Fibroblast of skin of left quadriceps (primary cell): ENCODE results near the gene AFF4.
"Not testable (repeated sequence)": the region's sequence is repeated elsewhere in the genome, so short reads cannot be mapped to it uniquely, and the experiment has no call there.

ENCODE experiments used
- DNase-seq, 2 experiments: peaks; one replicate each; pipeline ENCODE4 v3.0.0-alpha.2; 2013; ENCODE audit warnings: low read depth in 2 of 2

AFF4 gene, protein sequence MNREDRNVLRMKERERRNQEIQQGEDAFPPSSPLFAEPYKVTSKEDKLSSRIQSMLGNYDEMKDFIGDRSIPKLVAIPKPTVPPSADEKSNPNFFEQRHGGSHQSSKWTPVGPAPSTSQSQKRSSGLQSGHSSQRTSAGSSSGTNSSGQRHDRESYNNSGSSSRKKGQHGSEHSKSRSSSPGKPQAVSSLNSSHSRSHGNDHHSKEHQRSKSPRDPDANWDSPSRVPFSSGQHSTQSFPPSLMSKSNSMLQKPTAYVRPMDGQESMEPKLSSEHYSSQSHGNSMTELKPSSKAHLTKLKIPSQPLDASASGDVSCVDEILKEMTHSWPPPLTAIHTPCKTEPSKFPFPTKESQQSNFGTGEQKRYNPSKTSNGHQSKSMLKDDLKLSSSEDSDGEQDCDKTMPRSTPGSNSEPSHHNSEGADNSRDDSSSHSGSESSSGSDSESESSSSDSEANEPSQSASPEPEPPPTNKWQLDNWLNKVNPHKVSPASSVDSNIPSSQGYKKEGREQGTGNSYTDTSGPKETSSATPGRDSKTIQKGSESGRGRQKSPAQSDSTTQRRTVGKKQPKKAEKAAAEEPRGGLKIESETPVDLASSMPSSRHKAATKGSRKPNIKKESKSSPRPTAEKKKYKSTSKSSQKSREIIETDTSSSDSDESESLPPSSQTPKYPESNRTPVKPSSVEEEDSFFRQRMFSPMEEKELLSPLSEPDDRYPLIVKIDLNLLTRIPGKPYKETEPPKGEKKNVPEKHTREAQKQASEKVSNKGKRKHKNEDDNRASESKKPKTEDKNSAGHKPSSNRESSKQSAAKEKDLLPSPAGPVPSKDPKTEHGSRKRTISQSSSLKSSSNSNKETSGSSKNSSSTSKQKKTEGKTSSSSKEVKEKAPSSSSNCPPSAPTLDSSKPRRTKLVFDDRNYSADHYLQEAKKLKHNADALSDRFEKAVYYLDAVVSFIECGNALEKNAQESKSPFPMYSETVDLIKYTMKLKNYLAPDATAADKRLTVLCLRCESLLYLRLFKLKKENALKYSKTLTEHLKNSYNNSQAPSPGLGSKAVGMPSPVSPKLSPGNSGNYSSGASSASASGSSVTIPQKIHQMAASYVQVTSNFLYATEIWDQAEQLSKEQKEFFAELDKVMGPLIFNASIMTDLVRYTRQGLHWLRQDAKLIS

DNA sequence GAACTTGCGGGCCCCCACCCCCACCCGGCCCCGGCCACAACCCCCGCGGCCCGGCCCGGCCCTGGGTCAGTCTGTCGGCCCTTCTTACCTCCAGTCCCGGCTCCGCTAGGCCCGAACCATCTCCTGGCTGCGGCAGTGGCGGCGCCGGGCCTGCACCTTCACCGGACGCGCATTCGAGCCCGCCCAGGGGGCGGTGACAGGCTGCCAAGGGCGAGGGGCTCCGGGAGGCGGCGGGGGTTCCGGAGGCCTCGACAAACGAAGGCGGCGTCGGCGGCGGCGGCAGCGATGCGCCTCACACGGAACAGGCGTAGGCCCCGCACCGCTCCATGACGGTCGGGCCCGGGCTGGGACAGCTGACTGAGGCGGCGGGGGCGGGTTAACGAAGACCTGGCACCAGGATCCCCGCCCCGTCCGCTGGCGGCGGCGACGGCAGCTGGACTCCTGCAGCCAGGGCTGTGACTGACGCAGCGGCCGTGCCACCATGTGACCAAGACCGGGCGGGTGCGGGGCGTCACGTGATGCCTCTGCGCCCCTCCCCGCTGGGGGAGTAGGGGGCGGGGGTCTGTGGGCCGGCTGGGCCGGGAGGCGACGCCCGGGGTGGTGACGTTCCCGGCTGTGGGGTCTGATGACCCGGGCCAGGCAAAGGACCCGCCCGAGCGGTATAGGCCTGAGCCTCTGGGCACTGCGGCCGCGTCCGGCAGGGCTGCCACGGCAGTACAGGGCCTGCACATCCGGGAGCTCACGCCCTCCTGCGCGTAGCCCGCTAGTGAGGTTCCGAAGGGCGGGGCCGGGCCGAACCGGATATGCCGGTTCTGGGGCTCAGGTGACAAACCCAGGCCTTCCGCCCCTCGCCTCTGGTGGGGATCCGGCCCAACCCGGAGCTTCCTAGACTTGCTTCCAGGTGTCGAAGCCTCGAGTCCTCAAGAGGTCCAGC is at the start of gene AFF4:
AFF4 (minus strand) TSS at position 464 of the 934 bp plus-strand sequence. CDS start 26,445 bp downstream, outside the sequence.
- peak; percentile 88 for DNase-seq

DNA sequence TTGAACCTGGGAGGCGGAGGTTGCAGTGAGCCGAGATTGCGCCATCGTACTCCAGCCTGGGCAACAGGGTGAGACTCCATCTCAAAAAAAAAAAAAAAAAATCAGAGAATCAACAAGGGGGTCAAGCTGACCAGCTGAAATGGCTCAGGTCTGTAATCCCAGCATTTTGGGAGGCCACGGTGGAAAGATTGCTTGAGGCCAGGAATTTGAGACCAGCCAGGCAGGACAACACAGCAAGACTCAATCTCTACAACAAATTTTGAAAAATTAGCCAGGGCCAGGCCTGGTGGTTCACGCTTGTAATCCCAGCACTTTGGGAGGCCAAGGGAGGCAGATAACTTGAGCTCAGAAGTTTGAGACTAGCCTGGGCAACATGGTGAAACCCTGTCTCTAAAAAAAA is 45.0 kb upstream of the AFF4 start:
- DNase-seq = not testable (repeated sequence)

DNA sequence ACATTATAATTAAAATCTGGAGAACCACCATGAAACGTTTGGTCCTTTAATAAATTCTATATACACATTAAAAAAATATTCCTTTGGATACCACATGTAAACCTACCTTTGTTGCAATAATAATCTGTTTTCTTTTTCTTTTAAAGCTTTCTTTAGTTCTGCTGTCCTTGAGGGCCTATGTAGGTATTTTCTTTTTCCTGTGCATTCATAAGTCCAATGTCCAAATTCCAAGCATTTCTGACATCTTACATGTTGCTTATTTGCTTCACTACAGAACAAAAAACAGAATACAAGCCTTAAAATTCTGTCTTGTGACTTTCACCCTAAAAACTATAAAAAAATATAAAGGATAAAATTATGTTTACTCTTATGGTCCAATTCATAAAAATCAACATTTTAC is 43.2 kb upstream of the AFF4 start:
- DNase-seq = no peak

DNA sequence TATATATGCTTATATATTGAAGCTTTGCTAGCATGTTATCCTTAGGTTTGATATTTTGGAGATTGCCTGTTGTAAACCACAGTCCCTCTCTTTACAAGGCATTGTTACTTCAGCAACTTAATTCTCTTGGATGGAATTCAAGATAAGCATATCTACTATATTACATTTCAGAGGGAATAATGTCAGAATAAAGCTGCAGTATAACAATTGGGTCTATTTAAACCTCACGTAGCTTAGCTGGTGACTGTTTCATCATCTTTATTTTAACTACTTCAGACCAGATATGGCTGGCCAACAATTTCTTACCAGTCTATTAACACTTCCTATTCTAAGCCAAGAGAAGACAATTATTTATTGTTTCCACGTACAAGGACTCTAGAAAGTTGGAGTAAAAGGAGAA is 35.8 kb upstream of the AFF4 start:
- DNase-seq = no peak

DNA sequence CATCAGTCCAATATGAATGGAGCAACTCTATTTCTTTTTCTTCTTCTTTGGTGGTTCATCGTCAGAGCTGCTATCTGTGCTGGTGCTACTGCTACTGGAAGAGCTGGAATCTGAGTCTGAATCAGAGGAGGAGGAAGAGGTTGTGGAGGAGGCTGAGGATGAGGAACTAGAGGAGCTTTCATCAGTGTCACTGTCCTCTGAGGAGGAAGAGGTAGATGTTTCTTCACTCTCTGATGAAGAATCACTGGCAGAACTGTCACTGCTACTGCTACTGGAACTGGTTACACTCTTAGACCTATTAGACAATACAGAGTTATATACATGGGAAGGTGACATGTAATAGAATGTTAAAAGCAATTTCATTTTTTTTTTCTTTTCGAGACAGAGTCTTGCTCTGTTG is 35.1 kb upstream of the AFF4 start:
- DNase-seq = no peak

DNA sequence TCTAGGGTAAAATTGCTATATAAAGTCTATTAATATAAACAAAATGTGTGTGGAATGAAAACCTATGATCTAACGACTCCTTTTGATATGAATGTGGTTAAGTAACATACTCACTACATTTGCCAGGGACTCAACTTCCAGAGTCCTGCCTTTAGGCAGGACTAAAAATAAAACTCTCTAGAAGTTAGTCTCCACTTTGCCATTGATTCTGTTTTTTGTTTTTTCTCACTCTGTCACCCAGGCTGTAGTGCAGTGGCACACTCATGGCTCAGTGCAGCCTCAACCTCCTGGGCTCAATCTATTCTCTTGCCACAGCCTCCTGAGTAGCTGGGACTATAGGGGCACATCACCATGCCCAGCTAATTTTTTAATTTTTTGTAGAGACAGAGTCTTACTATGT is 32.9 kb upstream of the AFF4 start:
- no peak for DNase-seq

DNA sequence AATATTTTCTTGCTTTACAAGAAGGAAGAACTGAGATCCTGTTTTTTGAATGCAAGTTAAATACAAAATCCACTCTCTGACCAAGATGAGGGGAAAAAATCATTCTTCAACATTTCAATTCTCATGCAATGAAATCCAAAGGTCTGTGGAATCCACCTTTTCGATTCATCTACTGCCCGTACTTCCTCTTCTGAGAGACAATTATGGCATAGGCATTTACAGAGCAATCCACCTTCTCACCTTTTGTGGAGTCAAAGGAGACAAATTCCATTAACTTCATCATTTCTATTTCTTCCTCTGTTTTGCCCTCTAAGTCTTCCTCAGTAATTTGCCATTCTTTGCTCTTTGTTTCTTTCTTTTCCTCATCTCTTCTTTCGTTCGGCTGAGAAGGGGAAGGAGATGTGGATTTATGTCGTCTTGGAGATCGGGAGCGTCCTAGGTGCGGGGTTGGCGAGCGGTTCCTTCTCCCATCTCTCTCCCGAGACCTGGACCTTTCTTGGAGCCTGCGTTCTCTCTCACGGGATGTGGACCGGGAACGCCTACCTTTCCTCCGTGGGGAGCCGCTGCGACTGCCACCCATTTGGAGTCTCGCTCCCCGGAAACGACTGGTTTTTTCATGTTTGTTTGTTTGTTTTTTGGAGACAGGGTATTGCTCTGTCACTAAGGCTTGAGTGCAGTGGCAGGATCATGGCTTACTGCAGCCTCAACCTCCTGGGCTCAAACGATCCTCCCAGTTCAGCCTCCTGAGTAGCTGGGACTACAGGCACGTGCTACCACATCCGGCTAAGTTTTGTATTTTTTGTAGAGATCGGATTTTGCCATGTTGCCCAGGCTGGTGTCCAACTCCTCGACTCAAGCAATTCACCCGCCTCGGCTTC is 24.3 kb upstream of the AFF4 start:
- no peak for DNase-seq

DNA sequence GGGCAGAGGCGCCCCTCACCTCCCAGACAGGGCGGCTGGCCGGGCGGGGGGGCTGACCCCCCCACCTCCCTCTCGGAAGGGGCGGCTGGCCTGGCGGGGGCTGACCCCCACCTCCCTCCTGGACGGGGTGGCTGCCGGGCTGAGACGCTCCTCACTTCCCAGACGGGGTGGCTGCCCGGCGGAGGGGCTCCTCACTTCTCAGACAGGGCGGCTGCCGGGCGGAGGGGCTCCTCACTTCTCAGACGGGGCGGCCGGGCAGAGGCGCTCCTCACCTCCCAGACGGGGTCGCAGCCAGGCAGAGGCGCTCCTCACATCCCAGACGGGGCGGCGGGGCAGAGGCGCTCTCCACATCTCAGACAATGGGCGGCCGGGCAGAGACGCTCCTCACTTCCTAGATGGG is 19.5 kb upstream of the AFF4 start:
- not testable (repeated sequence) for DNase-seq

DNA sequence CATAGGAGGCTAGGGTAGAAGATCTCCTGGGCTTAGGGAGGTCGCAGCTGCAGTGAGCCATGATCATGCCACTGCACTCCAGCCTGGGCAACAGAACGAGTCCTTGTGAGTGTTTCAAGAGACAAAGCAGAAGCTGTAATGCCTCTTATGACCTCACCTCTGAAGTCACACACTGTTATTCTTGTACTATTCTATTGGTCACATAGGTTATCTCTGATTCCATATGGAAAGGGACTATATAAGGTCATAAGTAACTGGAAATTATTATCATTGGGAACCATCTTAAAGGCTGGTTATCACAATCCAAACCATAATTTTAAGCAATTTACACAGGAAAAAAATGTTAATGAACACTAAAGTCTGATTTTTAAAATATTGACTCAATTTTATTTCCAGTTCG is 17.9 kb upstream of the AFF4 start:
- DNase-seq = no peak

DNA sequence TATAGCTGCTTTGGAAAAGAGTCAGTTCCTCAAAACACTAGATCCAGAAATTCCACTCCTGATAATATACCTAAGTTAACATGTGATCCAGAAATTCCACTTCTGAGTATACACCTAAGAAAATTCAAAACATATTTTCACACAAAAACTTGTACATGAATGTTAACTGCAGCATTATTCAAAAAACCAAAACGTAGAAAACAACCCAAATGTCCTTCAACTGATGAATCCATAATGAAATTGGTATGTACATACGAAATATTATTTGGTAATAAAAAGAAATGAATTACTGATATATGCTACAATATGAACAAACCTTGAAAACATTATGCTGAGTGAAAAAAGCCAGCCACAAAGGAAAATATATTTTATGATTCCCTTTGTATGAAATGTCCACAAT is 16.5 kb upstream of the AFF4 start:
- DNase-seq = no peak

DNA sequence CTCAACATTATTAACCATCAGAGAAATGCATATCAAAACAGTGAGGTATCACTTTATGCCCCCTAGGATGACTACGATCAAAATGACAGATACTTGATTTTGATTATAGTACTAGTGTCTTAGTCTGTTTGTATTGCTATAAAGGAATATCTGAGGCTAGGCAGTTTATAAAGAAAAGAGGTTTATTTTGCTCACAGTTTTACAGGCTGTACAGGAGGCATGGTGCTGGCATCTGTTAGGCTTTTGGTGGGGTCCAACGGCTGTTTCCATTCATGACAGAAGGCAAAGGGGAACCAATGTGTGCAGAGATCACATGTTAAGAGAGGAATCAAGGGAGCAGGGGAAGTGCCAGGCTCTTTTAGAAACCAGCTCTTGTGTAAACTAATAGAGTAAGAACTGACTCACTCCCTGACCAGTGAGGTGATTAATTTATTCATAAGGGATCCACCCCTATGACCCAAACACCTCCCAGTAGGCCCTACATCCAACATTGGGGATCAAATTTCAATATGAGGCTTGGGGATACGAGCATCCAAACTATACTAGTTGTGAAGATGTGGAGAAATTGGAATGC is 16.0 kb upstream of the AFF4 start:
- DNase-seq = no peak

DNA sequence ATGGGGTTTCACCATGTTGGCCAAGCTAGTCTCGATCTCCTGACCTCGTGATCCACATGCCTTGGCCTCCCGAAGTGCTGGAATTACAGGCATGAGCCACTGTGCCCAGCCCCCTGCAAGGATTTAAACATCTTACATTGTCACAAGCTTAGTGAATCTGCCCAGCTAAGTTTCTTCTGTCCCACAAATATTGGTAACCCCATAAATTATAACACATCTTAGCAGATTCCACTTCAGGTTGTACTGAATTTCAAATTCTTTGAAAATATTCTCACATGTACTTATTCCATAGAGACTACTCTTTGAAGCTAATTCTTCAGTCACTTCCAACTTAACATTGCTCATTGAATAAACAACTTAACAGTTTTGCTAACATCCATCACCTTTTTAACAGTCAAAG is 13.4 kb upstream of the AFF4 start:
- no peak for DNase-seq

DNA sequence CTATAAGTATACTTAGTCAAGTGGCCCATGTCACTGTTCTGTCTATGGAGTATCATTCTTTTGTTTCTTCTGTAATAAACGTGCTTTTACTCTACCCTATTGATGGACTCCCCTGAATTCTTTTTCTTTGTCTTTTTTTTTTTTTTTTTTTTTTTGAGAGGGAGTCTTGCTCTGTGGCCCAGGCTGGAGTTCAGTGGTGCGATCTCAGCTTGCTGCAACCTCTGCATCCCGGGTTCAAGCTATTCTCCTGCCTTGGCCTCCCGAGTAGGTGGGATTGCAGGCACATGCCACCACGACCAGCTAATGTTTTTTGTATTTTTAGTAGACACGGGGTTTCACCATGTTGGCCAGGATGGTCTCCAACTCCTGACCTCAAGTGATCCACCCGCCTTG is 9.0 kb upstream of the AFF4 start:
- not testable (repeated sequence) for DNase-seq

DNA sequence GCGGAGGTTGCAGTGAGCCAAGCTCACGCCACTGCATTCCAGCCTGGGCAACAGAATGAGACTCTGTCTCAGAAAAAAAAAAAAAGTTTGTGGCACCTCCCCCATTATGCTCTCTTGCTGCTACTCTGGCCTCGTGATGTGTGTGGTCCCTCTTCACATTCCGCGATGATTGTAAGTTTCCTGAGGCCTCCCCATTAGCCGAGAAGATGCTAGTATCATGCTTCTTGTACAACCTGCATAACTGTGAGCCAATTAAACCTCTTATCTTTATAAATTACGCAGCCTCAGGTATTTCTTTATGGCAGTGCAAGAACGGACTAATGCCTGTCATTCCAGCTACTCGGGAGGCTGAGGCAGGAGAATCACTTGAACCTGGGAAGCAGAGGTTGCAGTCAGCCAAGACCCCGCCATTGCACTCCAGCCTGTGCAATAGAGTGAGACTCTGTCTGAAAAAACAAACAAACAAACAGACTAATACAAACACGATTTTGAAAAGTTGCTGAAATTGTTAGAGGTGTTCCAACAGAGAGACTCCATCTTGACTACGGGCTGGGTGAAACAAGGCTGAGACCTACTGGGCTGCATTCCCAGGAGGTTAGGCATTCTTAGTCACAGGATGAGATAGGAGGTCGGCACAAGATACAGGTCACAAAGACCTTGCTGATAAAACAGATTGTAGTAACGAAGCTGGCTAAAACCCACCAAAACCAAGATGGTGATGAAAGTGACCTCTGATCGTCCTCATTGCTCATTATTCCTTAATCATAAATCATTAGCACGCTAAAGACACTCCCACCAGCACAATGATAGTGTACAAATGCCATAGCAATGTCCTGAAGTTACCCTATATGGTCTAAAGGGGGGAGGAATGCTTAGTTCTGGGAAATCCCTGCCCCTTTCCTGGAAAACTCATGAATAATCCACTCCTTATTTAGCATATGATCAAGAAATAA is 8.3 kb upstream of the AFF4 start:
- peak in 1 of 2 experiments; percentile 40 for DNase-seq

DNA sequence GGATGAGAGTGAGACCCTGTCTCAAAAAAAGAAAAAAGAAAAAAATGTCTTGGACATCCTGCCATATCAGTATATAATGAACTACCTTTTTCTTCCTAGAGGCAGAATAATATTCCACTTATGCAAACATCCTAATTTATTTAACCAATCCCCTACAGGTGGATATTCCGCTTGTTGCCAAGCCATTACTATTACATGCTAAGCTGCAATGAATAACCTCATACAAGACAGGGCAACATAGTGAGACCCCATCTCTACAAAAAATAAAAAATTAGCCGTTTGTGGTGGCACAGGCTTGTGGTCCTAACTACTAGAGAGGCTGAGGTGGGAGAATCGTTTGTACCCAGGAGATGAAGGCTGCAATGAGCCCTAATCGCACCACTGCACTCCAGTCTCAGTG is 1.7 kb upstream of the AFF4 start:
- DNase-seq = no peak

DNA sequence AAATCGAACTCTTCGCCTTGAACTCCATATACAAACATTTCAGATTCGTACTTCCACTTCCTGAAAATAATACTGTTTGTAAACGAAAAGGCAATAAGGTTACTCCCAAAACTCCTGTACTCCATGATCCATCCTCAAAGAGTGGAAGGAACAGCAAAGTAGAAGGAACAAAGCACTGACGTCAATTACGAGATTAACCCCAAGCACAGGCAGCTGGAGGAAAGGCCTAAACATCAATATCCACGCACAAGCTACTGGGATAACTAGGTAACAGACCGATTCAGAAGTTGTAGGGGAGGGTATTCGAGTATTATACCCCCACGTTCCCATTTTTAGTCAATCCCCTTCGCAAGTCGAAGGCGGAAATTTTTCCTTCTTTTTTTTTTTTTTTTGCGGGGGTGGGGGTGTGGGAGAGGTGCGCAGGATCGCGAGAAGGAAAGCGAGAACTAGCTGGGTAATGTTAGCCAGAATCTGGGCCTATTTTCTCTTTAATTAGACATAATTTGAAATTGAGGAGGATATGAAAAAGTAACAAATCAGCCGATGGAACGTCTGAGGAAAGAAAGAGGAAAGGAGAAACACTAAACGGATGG is 909 bp downstream of the AFF4 start:
- DNase-seq = peak in 1 of 2 experiments; percentile 36

DNA sequence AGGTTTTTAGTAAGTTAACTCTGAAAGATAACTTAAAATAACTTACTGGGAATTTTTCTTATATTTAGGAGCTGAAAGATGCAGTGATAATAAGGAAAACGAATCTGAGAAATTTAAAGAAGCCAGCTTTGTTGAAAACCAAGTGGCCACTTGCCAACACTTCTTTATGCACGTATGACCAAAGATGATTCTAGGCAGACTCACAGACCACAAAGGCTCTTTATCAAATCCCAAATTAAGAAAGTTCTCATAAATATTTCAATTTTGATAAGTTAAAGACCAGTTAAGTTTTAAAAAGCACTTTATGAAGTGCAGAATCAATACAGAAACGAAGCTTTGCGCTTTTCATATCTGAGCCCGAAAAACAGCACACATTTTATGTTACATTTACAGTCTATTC is 1.5 kb downstream of the AFF4 start:
- no peak for DNase-seq

DNA sequence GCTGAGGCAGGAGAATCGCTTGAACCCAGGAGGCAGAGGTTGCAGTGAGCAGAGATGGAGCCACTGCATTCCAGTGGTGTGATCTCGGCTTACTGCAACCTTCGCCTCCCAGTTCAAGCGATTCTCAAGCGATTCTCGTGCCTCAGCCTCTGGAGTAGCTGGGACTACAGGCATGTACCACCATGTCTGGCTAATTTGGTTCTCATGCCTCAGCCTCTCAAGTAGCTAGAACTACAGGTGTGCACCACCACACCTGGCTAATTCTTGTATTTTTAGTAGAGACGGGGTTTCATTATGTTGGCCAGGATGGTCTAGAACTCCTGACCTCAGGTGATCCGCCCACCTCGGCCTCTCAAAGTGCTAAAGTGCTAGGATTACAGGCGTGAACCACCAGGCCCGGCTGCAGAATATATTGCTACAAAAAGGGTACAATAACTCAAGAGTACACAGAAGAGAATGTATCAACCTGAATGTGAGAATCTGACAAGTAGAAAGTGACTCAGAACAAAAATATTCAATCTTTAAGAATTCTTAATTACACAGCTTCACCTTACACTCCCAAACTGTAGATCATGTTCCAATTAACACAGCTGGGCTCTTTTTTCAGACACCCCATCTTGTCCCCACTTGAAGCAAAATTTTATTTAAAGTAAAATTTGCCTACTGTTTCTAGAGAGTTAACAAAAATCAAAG is 2.2 kb downstream of the AFF4 start:
- not testable (repeated sequence) for DNase-seq
